ENCODE measurements around the gene MRAP. TPM values are rescaled to one million over a fixed set of nuclear protein-coding genes. Genes with fewer than 3 reads are reported as not detected.

The MRAP gene
- total and polyA plus RNA-seq, 9 of the 15 experiments (the other 6 are each of a cell fraction or from before 2014, with no cell fraction given): 0.63 to 2.3 TPM; not detected in 7

- DNase-seq (ENCODE audit: extremely low read depth in 1 of 4, low spot score in 3 of 4) (no peak), FAIRE-seq (no peak), ATAC-seq (no peak)
- Histone ChIP-seq H3K4me2 (ENCODE audit: insufficient read depth, low read length) (no peak overlapping the region), H3K27me3 (ENCODE audit: control insufficient read depth in 2 of 2, insufficient read depth in 2 of 2, low read length in 2 of 2) (no peaks in the 10 kb centered on the region), H3K4me1 (replicated peaks in 1 of 2; ENCODE audit: control insufficient read depth in 2 of 2, insufficient read depth in 2 of 2, low read length in 2 of 2) (peaks cover 2 to 11% of the 10 kb centered on the region in 2 experiments; a peak in 4 of 5 replicates), H3K9me3 (replicated peaks; ENCODE audit: control insufficient read depth, insufficient read depth, low read depth, low read length) (peaks cover 6% of the 10 kb centered on the region), H3K4me3 (no peak overlapping the region), H3K9me1 (ENCODE audit: control insufficient read depth, insufficient read depth, low read length) (peaks cover 3% of the 10 kb centered on the region), H3K27ac (ENCODE audit: extremely low read depth, low read depth, low read length) (no peak overlapping the region), H3K36me3 (ENCODE audit: control insufficient read depth, insufficient read depth, low read length) (peaks cover 23% of the 10 kb centered on the region), H3K9ac (ENCODE audit: insufficient read depth in 1 of 2, low read depth in 2 of 2, low read length in 2 of 2) (no peak overlapping the region), H2AFZ (ENCODE audit: low read depth, low read length) (no peak overlapping the region), H4K20me1 (replicated peaks; ENCODE audit: control insufficient read depth, insufficient read depth, low read length) (no peaks in the 10 kb centered on the region), H3K79me2 (ENCODE audit: control insufficient read depth, insufficient read depth, low read length) (no peaks in the 10 kb centered on the region)
- ChIA-PET CTCF (ENCODE audit: low intra/inter-chr PET ratio) (no interaction called here), POLR2A (no interaction called here)
- WGBS (ENCODE audit: insufficient coverage, low coverage, missing lambda C conversion rate): 90% methylated on average over 7 of the region's 7 CpGs
- in situ Hi-C loops (cut with MboI) (no loop called here), intact Hi-C loops (cut with micrococcal nuclease) (loop anchor here (10.0 kb wide), 1 partner anchor 287 kb away; the partner anchor contains the start of gene TCP10L)
- no TSS peak for BruUV-seq (replicated peaks)
- no peak for TF ChIP-seq ZNF277 (CRISPR knock-in tag; IDR thresholded peaks at IDR 0.05; ENCODE audit: borderline replicate concordance)
- no peak for TF ChIP-seq LEF1 (IDR thresholded peaks at IDR 0.05)
- no peak for TF ChIP-seq HDAC2 (IDR thresholded peaks at IDR 0.05)
- TF ChIP-seq PREB (CRISPR knock-in tag; IDR thresholded peaks at IDR 0.05): no peak
- no peak for TF ChIP-seq CSDE1 (IDR thresholded peaks at IDR 0.05)
- TF ChIP-seq PURB (CRISPR knock-in tag; IDR thresholded peaks at IDR 0.05; ENCODE audit: low read depth): no peak
- no peak for TF ChIP-seq ELK1 (CRISPR knock-in tag; IDR thresholded peaks at IDR 0.05)
- TF ChIP-seq TCF7L2 (IDR thresholded peaks at IDR 0.05; ENCODE audit: low read depth, low read length): no peak
- TF ChIP-seq NFE2L1 (tag; IDR thresholded peaks at IDR 0.05; ENCODE audit: borderline replicate concordance, low read depth): no peak
- TF ChIP-seq ZNF512 (tag; IDR thresholded peaks at IDR 0.05): no peak
These were observed 1.2 kb upstream of the MRAP start for GRCh38 chr21:32297449-32297848.

All from K562 (cell line).